Urothelium cell line (cell line): ENCODE data around the gene GRAMD4.

Experiments used
- DNase-seq: peaks from one replicate; pipeline ENCODE4 v3.0.0; 2011; ENCODE audit warnings: low spot score, mixed read lengths
- FAIRE-seq: peaks from 2 replicates; lab custom pipeline; 2011; peaks lifted over from hg19 to GRCh38; lab: Jason Lieb, UNC

The GRAMD4 gene

DNA sequence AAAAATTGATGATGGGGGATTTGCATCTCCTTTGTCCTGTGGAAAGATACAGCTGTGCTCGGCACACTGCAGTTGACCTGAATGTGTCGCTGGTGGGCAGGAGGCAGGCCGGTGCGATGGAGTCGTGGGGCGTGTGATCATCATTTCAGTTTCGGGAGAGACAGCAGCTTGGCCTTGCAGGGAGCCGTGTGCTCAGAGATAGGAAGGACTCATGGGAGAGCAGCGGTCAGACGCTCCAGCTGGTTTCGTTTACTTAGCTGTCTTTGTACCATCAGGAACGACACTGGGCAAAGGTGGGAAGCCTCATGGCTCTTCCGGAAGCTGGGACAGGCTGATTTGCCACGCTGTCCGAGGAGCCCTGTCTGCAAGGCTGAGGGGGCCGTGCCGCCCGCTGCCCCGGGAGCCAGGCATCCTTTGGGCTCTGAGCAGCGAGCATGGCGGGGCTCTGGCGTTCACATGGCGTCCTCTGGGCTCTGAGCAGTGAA is 32.7 kb downstream of the GRAMD4 start:
- DNase-seq (no peak), FAIRE-seq (no peak)

GRCh38 chr22:46653596-46653995 is 33.4 kb downstream of the GRAMD4 start:
- no peak for FAIRE-seq

DNA sequence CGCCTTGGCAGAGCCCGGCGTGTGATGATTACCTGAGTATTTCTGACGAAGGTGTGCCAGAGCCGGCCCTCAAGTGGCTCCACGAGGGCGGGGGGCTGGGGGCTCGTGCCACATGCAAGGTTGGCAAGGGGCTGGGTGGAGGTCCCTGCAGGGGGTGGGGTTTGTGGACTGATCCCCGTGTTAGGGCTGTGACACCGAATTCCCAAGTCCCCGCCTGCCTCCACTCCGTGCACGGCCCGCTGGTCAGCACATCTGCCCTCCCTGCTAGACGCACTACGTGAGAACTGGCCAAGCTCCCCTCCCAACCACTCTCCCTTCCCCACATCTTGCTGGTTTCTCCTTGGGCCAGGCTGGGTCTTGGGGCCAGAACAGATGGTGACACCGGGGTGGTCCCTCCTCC is 34.2 kb downstream of the GRAMD4 start:
- FAIRE-seq (no peak), DNase-seq (no peak)

More at GRCh38 chr22:46653596-46653995, 33.4 kb downstream of the GRAMD4 start:
- no peak for DNase-seq

DNA sequence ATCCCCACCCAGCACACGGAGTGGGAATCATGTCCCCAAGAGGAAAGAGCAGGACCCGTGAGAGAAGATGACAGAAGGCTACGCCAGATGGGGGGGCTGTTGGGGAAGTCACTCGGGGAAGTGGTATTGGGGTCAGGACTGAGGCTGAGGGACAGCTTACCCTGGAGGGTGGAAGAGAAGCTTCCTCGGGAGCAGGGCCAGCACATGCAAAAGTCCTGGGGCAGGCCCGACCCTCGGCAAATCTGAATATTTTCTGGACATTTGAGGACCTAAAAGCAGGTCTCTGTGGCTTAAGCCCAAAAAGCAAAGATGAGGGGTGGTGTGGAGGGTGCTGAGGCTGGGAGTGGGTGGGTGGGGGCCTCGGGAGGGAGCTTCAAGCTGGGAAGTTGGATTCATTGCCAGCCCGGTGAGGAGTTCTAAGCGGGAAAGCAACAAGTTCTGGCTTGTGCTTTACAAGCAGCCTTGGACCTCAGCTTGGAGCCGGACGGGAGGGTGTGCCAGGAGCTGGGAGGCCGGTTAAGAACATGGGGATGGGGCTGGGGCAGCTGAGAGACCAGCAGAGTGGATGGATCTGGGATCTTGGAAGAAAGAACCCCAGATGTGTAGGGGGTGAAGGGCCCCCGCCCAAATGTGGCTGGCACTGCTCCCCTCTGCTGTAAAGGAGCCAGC is 34.9 kb downstream of the GRAMD4 start:
- DNase-seq (no peak), FAIRE-seq (no peak)

DNA sequence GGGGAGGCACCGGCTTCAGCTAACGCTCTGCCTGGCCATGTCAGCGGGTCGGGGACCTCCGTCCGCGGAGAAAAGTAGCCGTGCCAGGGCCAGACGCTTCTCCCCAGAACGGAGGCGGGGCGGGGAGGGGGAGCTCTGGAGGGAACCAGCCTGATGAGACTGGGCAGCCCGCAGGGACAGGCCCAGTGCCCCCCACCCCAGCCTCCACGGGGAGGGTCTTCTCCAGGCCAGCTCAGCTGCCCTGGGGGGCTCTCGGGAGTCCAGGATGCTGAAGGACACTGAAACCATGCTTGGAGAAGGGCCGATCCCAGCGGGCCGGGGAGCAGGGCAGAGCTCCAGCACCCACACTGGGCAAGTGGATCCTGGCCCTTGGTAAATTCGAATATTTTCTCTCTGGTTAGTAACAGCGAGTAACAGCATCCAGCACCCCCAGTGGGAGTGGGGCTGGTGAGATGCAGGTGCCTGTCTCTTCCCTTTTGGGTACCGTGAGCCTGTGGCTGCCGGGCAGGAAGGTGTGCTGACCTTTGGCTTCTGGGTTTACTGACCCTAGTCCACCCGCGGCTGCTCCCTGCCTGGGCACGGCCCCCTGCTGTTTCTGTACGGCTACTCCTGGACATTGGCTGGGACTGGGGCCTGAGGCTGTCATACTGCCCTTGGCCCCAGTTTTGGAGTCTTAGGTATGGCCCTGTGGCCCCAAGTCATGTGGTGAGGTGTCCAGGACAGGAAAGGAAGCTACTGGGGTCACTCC is 35.8 kb downstream of the GRAMD4 start:
- FAIRE-seq (no peak), DNase-seq (no peak)

DNA sequence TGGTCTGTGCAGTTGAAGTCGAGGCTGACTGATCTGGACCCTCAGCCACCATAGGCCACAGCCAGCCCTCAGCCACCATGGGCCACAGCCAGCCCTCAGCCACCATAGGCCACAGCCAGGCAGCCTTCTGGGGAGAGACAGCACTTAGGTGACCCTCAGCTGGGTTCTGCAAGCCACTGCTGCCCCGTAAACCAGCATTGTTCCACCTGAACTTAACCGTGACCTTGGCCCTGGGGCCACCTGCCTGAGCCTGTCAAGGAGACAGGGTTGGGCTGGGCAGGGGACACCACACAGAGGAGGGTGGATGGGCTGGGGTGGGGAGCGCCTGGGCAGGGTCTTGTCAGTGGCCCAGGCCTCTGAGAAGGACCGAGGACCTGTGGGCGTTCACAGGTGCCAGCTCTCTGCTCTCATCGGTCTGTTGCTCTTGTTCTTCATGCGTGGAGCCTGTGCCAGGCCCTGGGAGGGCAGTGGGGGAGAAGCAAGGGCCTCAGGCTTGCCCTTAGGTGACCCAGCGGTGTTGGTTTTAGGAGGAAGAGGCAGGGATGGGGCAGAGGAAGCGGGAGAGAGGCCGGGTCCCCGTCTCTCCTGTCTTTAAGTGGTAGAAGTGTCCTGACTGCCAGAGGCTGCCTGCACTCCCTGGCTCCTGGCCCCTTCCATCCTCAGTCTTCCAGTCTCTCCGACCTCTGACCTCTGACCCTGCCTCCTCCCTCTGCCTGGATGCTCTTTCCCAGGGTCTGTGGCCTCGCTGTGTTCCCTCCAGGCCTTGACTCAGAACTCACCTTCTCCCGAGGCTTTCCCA is 36.9 kb downstream of the GRAMD4 start:
- DNase-seq, result no peak
- no peak for FAIRE-seq

DNA sequence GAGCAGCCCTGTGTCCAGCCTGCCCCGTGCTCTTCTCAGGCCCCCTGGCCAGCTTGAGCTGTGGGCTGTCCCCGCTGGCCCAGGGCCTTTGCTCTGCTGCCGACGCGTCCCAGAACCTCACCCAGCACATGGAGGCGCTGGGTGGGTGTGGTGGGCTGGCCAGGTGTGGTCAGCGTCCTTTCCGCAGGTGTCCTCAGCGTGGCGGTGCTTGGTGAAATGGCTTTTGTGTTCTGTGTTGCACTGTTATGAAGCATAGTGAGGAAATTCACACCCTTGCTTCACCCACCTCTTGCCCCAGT is 37.4 kb downstream of the GRAMD4 start:
- FAIRE-seq (no peak), DNase-seq (no peak)

- DNase-seq (no peak), FAIRE-seq (no peak)
Measured at GRCh38 chr22:46657996-46658947, 38.1 kb downstream of the GRAMD4 start.

DNA sequence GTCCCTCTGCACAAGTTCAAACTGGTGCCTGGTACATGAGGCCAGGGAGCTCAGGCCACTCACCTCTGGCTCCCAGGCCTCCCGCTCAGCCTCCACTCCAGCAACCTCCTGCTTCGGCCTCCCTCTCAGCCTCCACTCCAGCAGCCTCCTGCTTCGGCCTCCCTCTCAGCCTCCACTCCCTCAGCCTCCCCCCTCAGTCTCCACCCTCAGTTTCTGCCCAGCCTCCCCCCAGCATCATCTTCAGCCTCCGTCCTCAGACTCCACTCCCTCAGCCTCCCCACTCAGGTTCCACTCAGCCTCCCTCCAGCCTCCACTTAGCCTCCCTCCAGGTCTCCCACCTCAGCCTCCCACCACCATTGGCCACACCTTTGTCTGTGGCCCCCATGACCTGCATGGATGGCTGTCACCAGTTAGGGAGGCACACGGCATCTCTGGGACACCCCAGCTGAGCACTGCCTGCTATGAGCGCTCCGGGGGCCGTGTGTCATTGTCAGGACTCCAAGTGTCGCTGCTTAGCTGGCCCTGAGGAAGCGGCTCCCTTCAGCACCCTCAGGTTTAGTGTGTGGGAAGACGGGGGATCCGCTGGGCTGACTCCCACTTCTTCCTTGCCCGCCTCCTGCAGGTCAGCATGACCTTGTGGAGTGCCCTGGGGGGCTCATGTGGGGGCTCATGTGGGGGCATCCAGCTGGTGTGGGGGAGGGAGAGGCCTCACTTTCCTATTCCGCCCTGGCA is 39.0 kb downstream of the GRAMD4 start:
- DNase-seq (no peak), FAIRE-seq (no peak)

DNA sequence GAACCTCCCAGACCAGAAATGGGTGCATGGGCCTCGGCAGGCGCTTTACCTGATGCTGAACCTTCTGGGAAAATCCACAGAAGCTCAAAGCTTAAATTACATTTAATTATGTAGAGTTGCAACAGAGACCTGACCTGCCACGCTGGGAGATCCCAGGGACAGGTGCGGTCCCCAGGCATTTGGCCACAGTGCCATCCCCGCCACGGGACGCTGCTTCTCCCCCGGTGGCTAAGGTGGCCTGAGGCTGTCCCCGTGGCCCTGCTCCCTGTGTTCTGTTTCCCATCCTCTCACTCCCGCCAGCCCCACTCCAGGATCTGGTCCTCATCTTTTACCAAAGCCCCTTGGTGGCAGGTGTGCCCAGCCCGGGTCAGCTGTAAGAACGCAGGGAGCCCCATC is 39.6 kb downstream of the GRAMD4 start:
- DNase-seq, result no peak
- FAIRE-seq, result no peak

DNA sequence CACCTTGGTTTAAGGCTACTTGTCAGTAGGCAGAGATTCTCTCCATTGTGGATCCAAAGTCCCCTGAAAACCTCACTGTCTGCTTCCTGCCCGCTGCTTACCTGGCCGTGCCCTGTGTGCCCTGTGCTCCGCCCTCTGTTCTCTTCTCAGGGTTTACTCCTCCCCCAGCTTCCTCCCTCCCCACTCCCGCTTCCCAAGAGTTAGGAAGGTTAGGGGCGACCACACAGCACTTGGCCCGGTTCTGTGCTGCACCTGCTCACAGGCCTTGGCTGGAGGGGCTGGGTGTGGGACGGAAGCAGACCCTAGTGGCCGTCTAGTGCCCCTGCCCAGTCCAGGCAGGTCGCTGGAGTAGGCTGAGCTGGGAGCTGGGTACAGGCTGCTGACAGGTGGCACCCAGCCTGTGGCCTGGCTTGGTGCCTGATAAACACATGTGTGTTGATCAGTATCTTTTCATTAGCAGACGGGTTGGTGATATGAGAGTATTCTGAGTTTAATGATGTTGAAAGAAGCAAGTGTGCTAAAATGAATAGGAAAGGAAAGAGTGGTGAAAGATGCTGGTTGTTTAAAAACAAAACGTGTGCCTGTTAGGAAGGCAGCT is 40.5 kb downstream of the GRAMD4 start:
- no peak for DNase-seq
- FAIRE-seq, result no peak

GRCh38 chr22:46661221-46661851 is 41.1 kb downstream of the GRAMD4 start:
- FAIRE-seq (peak; percentile 91), DNase-seq (peak; percentile 87)

DNA sequence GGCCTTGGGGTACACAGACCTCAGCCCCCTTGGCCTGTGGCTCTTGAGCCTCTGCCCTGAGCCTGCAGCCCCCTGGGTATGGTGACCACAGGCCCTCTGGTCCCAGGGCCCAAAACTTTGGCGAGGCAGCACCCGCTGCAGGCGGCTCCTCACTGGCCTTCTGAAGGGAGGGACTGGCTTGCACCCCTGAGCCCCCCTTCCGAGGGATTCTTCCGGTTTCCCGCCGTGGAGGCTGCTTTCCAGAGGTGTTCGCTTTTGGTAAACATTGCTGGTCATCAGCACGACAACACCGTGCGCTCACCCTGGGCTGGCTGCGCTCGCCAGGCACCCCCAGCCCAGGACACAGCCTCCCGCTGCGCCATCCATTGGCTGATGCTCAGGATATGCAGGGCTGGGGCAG is 42.0 kb downstream of the GRAMD4 start:
- no peak for FAIRE-seq
- no peak for DNase-seq

DNA sequence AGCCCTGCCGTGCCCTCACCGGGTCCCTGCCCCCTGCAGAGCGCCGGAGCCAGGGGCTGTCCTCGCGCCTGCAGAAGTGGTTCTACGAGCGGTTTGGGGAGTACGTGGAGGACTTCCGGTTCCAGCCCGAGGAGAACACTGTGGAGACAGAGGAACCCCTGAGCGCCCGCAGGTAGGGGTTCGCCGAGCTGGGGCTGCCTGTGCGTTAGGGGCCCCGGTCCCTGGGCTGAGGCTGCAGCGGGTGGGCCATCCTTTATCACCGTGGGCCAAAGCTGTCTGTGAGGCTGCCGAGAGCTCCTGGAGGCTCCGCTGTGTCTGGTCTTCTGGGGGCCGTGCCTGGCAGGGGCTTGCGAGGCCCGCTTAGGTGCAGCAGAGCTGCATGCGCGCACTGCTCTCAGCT is 42.8 kb downstream of the GRAMD4 start:
- DNase-seq (no peak), FAIRE-seq (no peak)

DNA sequence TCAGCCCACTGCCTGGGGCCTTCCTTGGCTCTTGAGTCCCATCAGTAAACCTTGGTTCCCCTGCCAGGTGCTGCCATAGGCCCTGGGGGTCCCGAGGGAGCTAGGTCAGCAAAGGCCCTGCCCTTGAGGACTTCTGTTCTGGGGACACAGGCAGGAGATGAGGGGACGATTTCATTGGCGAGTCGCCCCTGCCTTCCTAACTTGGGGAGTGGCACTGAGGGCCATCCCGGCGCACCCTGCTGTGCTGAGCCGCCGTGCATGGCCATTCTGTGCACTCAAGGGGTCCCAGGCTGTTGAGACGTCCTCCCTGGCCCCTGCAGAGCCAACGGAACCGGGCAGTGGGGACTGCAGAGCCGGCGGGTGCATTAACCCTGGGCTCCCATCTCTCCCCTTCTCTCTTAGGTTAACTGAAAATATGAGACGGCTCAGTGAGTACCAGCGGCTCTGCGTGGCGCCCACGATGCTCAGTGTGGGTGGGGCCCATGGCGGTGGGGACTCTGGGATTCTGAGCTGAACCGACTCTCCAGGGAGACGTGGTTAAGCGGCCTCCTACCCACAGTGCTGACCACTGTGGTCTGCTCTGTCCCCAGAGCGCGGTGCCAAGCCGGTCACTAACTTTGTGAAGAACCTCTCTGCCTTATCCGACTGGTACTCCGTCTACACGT is 43.4 kb downstream of the GRAMD4 start:
- FAIRE-seq, result no peak
- no peak for DNase-seq

DNA sequence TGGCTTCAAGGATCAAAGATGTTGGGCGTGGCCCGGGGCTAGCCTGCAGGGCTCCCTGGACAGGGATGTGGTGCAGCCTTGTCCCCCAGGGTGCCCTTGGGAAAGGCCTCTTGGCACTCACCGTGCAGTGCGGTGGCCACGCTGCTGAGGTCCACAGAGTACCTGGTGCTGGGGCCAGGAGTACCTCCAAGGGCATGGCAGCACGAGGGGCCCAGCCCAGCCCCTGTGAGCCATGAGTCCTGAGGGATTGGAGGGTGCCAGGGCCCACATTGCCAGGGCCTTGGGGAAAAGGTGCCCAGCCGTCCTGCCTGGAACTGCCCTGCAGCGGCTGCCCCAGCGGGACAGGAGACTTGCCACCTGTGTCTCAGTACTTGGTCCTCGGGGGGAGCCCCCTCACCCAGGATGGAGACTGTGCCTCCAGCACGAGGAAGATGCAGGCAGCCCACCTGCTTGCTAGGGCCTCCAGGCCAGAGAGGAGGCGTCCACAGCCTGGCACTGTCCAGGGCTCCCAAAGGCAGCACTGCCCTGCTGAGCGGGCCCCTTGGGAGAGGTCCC is 44.2 kb downstream of the GRAMD4 start:
- FAIRE-seq (no peak), DNase-seq (no peak)

GRCh38 chr22:46665151-46665695 is 45.0 kb downstream of the GRAMD4 start:
- FAIRE-seq, result no peak
- no peak for DNase-seq

DNA sequence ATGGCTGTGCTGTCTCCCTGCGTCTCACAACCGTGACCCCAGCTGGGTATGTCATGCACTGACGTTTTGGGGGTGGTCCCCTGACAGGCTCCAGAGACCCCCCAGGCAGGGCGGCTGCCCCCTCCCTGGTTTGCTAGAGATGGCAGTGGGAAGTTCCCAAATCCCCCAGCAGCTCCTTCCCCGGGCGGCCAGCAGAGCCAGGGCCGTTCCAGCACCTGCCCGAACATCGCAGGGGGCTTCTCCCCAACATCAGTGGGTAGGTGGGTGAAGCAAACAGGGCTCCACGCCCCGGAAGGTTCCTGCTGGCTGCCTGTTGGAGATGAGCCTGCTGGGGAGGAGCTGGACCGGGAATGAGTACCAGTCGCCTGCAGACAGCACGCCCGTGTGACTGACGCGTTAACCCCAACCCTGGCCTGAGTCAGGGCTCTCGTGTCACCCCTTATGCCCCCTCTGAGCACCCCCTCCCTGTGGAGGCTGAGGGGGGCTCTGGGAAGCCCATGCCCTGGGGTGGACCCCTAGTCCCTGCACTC is 45.6 kb downstream of the GRAMD4 start:
- no peak for FAIRE-seq
- no peak for DNase-seq
